Fibroblast of skin of left quadriceps (primary cell): ENCODE results near the gene RAB31.
A peak's percentile ranks its signal among the peaks of the same experiment; 100 is the strongest.

Experiments
- DNase-seq, 2 experiments: peaks; one replicate each; pipeline ENCODE4 v3.0.0-alpha.2; 2013; ENCODE audit warnings: low read depth in 2 of 2

RAB31 gene

GRCh38 chr18:9790261-9790660, 82.2 kb downstream of the RAB31 start:
- no peak for DNase-seq

- DNase-seq = no peak
Measured at GRCh38 chr18:9791991-9792390, 83.9 kb downstream of the RAB31 start.

- DNase-seq = no peak
Measured at GRCh38 chr18:9792565-9793245, 84.6 kb downstream of the RAB31 start.

GRCh38 chr18:9796011-9796410, 87.9 kb downstream of the RAB31 start:
- no peak for DNase-seq

- no peak for DNase-seq
Measured at GRCh38 chr18:9796935-9797549, 88.9 kb downstream of the RAB31 start.

- no peak for DNase-seq
Measured at GRCh38 chr18:9802175-9803062, 94.3 kb downstream of the RAB31 start.

- no peak for DNase-seq
Measured at GRCh38 chr18:9803063-9803697, 95.1 kb downstream of the RAB31 start.

GRCh38 chr18:9803698-9804516, 95.8 kb downstream of the RAB31 start:
- no peak for DNase-seq

- no peak for DNase-seq
Measured at GRCh38 chr18:9804517-9805104, 96.5 kb downstream of the RAB31 start.

- DNase-seq = no peak
Measured at GRCh38 chr18:9806905-9807304, 98.8 kb downstream of the RAB31 start.

GRCh38 chr18:9808295-9809241, 100.5 kb downstream of the RAB31 start:
- DNase-seq = no peak

GRCh38 chr18:9809697-9810096, 101.6 kb downstream of the RAB31 start:
- no peak for DNase-seq

- no peak for DNase-seq
Measured at GRCh38 chr18:9810299-9810698, 102.2 kb downstream of the RAB31 start.

GRCh38 chr18:9810994-9811705, 103.0 kb downstream of the RAB31 start:
- no peak for DNase-seq

GRCh38 chr18:9811978-9812377, 103.9 kb downstream of the RAB31 start:
- no peak for DNase-seq

- peak; percentile 57 to 67 for DNase-seq
Measured at GRCh38 chr18:9814431-9814830, 106.3 kb downstream of the RAB31 start.

GRCh38 chr18:9817286-9817685, 109.2 kb downstream of the RAB31 start:
- no peak for DNase-seq

- DNase-seq = no peak
Measured at GRCh38 chr18:9817725-9818422, 109.8 kb downstream of the RAB31 start.

GRCh38 chr18:9818423-9818734, 110.3 kb downstream of the RAB31 start:
- DNase-seq = no peak
